ENCODE data around the gene TMEM273.
"Not testable (repeated sequence)": the region's sequence is repeated elsewhere in the genome, so short reads cannot be mapped to it uniquely, and the experiment has no call there.

TMEM273 gene

GRCh38 chr10:49204119-49204518 lies 15.9 kb upstream of the TMEM273 start:
- DNase-seq (ENCODE audit: low read depth in 2 of 2) = no peak

GRCh38 chr10:49202266-49202665 lies 14.1 kb upstream of the TMEM273 start:
- DNase-seq (ENCODE audit: low read depth in 2 of 2) = no peak

GRCh38 chr10:49200854-49201253 lies 12.7 kb upstream of the TMEM273 start:
- DNase-seq (ENCODE audit: low read depth in 2 of 2) = no peak

GRCh38 chr10:49197171-49197570 lies 9.0 kb upstream of the TMEM273 start:
- no peak for DNase-seq (ENCODE audit: low read depth in 2 of 2)

- not testable (repeated sequence) for DNase-seq (ENCODE audit: low read depth in 2 of 2)
These were observed 7.7 kb upstream of the TMEM273 start for GRCh38 chr10:49195864-49196263.

- no peak for DNase-seq (ENCODE audit: low read depth in 2 of 2)
These were observed 6.2 kb upstream of the TMEM273 start for GRCh38 chr10:49194212-49194920.

GRCh38 chr10:49191349-49191748 lies 3.2 kb upstream of the TMEM273 start:
- no peak for DNase-seq (ENCODE audit: low read depth in 2 of 2)

- no peak for DNase-seq (ENCODE audit: low read depth in 2 of 2)
These were observed 1.2 kb upstream of the TMEM273 start for GRCh38 chr10:49189422-49189821.

GRCh38 chr10:49187044-49187484 lies 1.1 kb downstream of the TMEM273 start:
- no peak for DNase-seq (ENCODE audit: low read depth in 2 of 2)

- no peak for DNase-seq (ENCODE audit: low read depth in 2 of 2)
These were observed 1.6 kb downstream of the TMEM273 start for GRCh38 chr10:49186613-49187012.

- no peak for DNase-seq (ENCODE audit: low read depth in 2 of 2)
These were observed 3.0 kb downstream of the TMEM273 start for GRCh38 chr10:49185213-49185612.

GRCh38 chr10:49184642-49185111 lies 3.5 kb downstream of the TMEM273 start:
- DNase-seq (ENCODE audit: low read depth in 2 of 2) = no peak

- no peak for DNase-seq (ENCODE audit: low read depth in 2 of 2)
These were observed 4.3 kb downstream of the TMEM273 start for GRCh38 chr10:49183596-49184542.

GRCh38 chr10:49182776-49183175 lies 5.4 kb downstream of the TMEM273 start:
- no peak for DNase-seq (ENCODE audit: low read depth in 2 of 2)

- DNase-seq (ENCODE audit: low read depth in 2 of 2) = no peak
These were observed 7.7 kb downstream of the TMEM273 start for GRCh38 chr10:49180444-49180860.

- DNase-seq (ENCODE audit: low read depth in 2 of 2) = no peak
These were observed 8.3 kb downstream of the TMEM273 start for GRCh38 chr10:49179699-49180443.

GRCh38 chr10:49178489-49179471 lies 9.4 kb downstream of the TMEM273 start:
- no peak for DNase-seq (ENCODE audit: low read depth in 2 of 2)

- peak; percentile 34 to 38 for DNase-seq (ENCODE audit: low read depth in 2 of 2)
These were observed 10.5 kb downstream of the TMEM273 start for GRCh38 chr10:49177391-49178355.

Measured in activated CD4-positive, alpha-beta T cell treated with anti-CD3 and anti-CD28 coated beads for 24 hours (primary cell).